ENCODE measurements around the gene SDCCAG8.
A peak's percentile ranks its signal among the peaks of the same experiment; 100 is the strongest.

Gene SDCCAG8

GRCh38 chr1:243461700-243462099 lies 205.9 kb downstream of the SDCCAG8 start:
- DNase-seq (ENCODE audit: low spot score): no peak

GRCh38 chr1:243462929-243463697 lies 207.3 kb downstream of the SDCCAG8 start:
- no peak for DNase-seq (ENCODE audit: low spot score)

GRCh38 chr1:243465081-243465480 lies 209.2 kb downstream of the SDCCAG8 start:
- no peak for DNase-seq (ENCODE audit: low spot score)

- no peak for DNase-seq (ENCODE audit: low spot score)
These were observed 209.9 kb downstream of the SDCCAG8 start for GRCh38 chr1:243465738-243466137.

GRCh38 chr1:243469497-243469896 lies 213.7 kb downstream of the SDCCAG8 start:
- no peak for DNase-seq (ENCODE audit: low spot score)

GRCh38 chr1:243470502-243470901 lies 214.7 kb downstream of the SDCCAG8 start:
- no peak for DNase-seq (ENCODE audit: low spot score)

GRCh38 chr1:243471026-243471685 lies 215.3 kb downstream of the SDCCAG8 start:
- no peak for DNase-seq (ENCODE audit: low spot score)

- no peak for DNase-seq (ENCODE audit: low spot score)
These were observed 216.2 kb downstream of the SDCCAG8 start for GRCh38 chr1:243471754-243472745.

GRCh38 chr1:243473227-243474135 lies 217.6 kb downstream of the SDCCAG8 start:
- DNase-seq (ENCODE audit: low spot score): no peak

GRCh38 chr1:243474136-243474881 lies 218.5 kb downstream of the SDCCAG8 start:
- DNase-seq (ENCODE audit: low spot score): no peak

- no peak for DNase-seq (ENCODE audit: low spot score)
These were observed 219.1 kb downstream of the SDCCAG8 start for GRCh38 chr1:243474906-243475305.

GRCh38 chr1:243475966-243476365 lies 220.1 kb downstream of the SDCCAG8 start:
- no peak for DNase-seq (ENCODE audit: low spot score)

- no peak for DNase-seq (ENCODE audit: low spot score)
These were observed 222.0 kb downstream of the SDCCAG8 start for GRCh38 chr1:243477731-243478290.

- no peak for DNase-seq (ENCODE audit: low spot score)
These were observed 225.3 kb downstream of the SDCCAG8 start for GRCh38 chr1:243481101-243481500.

- no peak for DNase-seq (ENCODE audit: low spot score)
These were observed 226.5 kb downstream of the SDCCAG8 start for GRCh38 chr1:243482141-243483022.

- peak; percentile 46 for DNase-seq (ENCODE audit: low spot score)
These were observed 227.4 kb downstream of the SDCCAG8 start for GRCh38 chr1:243483071-243483771.

GRCh38 chr1:243483952-243484351 lies 228.1 kb downstream of the SDCCAG8 start:
- no peak for DNase-seq (ENCODE audit: low spot score)

- DNase-seq (ENCODE audit: low spot score): no peak
These were observed 231.3 kb downstream of the SDCCAG8 start for GRCh38 chr1:243487036-243487648.

Data from HuH-7.5 (cell line).